Endothelial cell of umbilical vein (primary cell): ENCODE data around the gene ANKRD33B. TPM values are rescaled to one million over a fixed set of nuclear protein-coding genes. Genes with fewer than 3 reads are reported as not detected.

Experiments used
- BruUV-seq: library from RNA; stranded (reverse); fragments of 400-500 nt; replicated peaks from 2 replicates; lab custom pipeline; 2021; lab: Mats Ljungman, UMichigan
- CTCF ChIA-PET: fragments of 300-600, 350-600 bp; sonication (Branson Sonifier 250); formaldehyde crosslinking; loops from one replicate; lab custom pipeline; 2021; ENCODE audit warnings: antibody characterized with exemption, inconsistent platforms; lab: Charles Lee
- POLR2A ChIA-PET: fragments of 300-600, 350-600 bp; sonication (Branson Sonifier 250); formaldehyde crosslinking; loops from one replicate; lab custom pipeline; 2021; ENCODE audit warnings: antibody characterized with exemption, inconsistent platforms; lab: Charles Lee
- DNase-seq: peaks from one replicate; pipeline ENCODE4 v3.0.0-alpha.2; 2011; ENCODE audit warnings: low read depth, low spot score
- FAIRE-seq: peaks from 2 replicates; lab custom pipeline; 2011; peaks lifted over from hg19 to GRCh38; lab: Jason Lieb, UNC
- H2AFZ ChIP-seq: 2 replicates; pipeline ENCODE4 v1.6.0; 2012; ENCODE audit warnings: low read depth, low read length, control low read depth, inconsistent platforms
- H3K27ac ChIP-seq: 2 replicates; pipeline ENCODE4 v1.5.1; 2011; ENCODE audit warnings: low read depth, mild to moderate bottlenecking, control low read depth, low read length, moderate library complexity; ENCODE audit not compliant: insufficient read depth
- H3K27me3 ChIP-seq, 2 experiments: 2 replicates each; pipeline versions ENCODE4 v1.6.0 to v1.6.1; 2011; ENCODE audit warnings: low read length in 2 of 2, mixed read lengths in 1 of 2; ENCODE audit not compliant: control insufficient read depth in 2 of 2, insufficient read depth in 2 of 2
- H3K36me3 ChIP-seq, 2 experiments: 2 replicates in 1 of 2; 3 replicates in 1 of 2; pipeline ENCODE4 v1.5.1; 2011; ENCODE audit warnings: low read length in 2 of 2, mild to moderate bottlenecking in 1 of 2, moderate library complexity in 1 of 2; ENCODE audit not compliant: control insufficient read depth in 2 of 2, insufficient read depth in 2 of 2; ENCODE audit errors: extremely low read depth in 1 of 2
- H3K4me1 ChIP-seq: 3 replicates; pipeline ENCODE4 v1.5.1; 2011; ENCODE audit warnings: mild to moderate bottlenecking, low read length; ENCODE audit not compliant: control insufficient read depth, insufficient read depth; ENCODE audit errors: extremely low read depth
- H3K4me2 ChIP-seq: 2 replicates; pipeline ENCODE4 v1.6.1; 2011; ENCODE audit warnings: low read length, control low read depth, mixed read lengths; ENCODE audit not compliant: insufficient read depth
- H3K4me3 ChIP-seq, 3 experiments: fragments of 200-600 bp in 1 of 3; sonication (generic), shearing (Covaris generic) in 1 of 3; replicated peaks in 1 of 3; 2 replicates each; pipeline ENCODE4 v1.5.1; 2011 to 2016; ENCODE audit warnings: control low read depth in 3 of 3, low read length in 3 of 3, mild to moderate bottlenecking in 2 of 3, inconsistent platforms in 1 of 3, low read depth in 1 of 3, moderate library complexity in 1 of 3; ENCODE audit not compliant: insufficient read depth in 1 of 3
- H3K79me2 ChIP-seq: 2 replicates; pipeline ENCODE4 v1.6.0; 2012; ENCODE audit warnings: low read length, inconsistent platforms; ENCODE audit not compliant: control insufficient read depth, insufficient read depth
- H3K9ac ChIP-seq: replicated peaks from 2 replicates; pipeline ENCODE3; 2011; ENCODE audit warnings: low read length, control low read depth; ENCODE audit not compliant: insufficient read depth; ENCODE audit errors: extremely low read depth
- H3K9me1 ChIP-seq: replicated peaks from 3 replicates; pipeline ENCODE4 v1.6.0; 2011; ENCODE audit warnings: mild to moderate bottlenecking, low read length; ENCODE audit not compliant: control insufficient read depth, insufficient read depth; ENCODE audit errors: extremely low read depth
- H3K9me3 ChIP-seq: replicated peaks from 2 replicates; pipeline ENCODE4 v1.5.1; 2012; ENCODE audit warnings: low read length, inconsistent platforms; ENCODE audit not compliant: control insufficient read depth, insufficient read depth
- H4K20me1 ChIP-seq: replicated peaks from 2 replicates; pipeline ENCODE3; 2011; ENCODE audit warnings: mild to moderate bottlenecking, low read length; ENCODE audit not compliant: control insufficient read depth, insufficient read depth; ENCODE audit errors: extremely low read depth
- EZH2 ChIP-seq: IDR thresholded peaks from 2 replicates; pipeline ENCODE4 v1.6.1; 2012; ENCODE audit warnings: borderline replicate concordance, low read depth, mild to moderate bottlenecking, moderate library complexity, low read length, inconsistent platforms; ENCODE audit not compliant: severe bottlenecking
- FOS ChIP-seq: IDR thresholded peaks from 2 replicates; pipeline ENCODE4 v1.6.1; 2011; ENCODE audit warnings: mild to moderate bottlenecking, low read length, moderate library complexity, borderline replicate concordance; ENCODE audit not compliant: insufficient read depth
- GATA2 ChIP-seq: IDR thresholded peaks from 2 replicates; pipeline ENCODE4 v1.7.0; 2011; ENCODE audit warnings: low read depth, mild to moderate bottlenecking, moderate library complexity, mixed read lengths, low read length; ENCODE audit not compliant: insufficient read length, insufficient read depth
- JUN ChIP-seq: IDR thresholded peaks from 2 replicates; pipeline ENCODE4 v1.6.1; 2011; ENCODE audit warnings: borderline replicate concordance, low read depth; ENCODE audit not compliant: insufficient read length, insufficient read depth
- MYC ChIP-seq: IDR thresholded peaks from one replicate; pipeline ENCODE4 v1.6.1; 2011; ENCODE audit warnings: mild to moderate bottlenecking, low read depth, low read length
- POLR2A ChIP-seq: IDR thresholded peaks from 2 replicates; pipeline ENCODE4 v1.6.1; 2012; ENCODE audit warnings: low read depth, mild to moderate bottlenecking, control low read depth, low read length
- POLR2AphosphoS5 ChIP-seq: IDR thresholded peaks from 2 replicates; pipeline ENCODE4 v1.6.1; 2012; ENCODE audit warnings: low read depth, mild to moderate bottlenecking, control low read depth, low read length, moderate library complexity; ENCODE audit not compliant: insufficient read depth
- dilution Hi-C: fragments of 300-500 bp; cut with MboI; formaldehyde crosslinking; loops from one replicate; pipeline ENCODE4 v1.15.0; 2019; ENCODE audit warnings: low sequenced_read_pairs; ENCODE audit not compliant: extremely low pct_ligation_motif_present
- intact Hi-C: fragments of 100-400 bp; cut with micrococcal nuclease; formaldehyde crosslinking; loops from one replicate; pipeline ENCODE4 v1.10.0; 2022
- polyA plus RNA-seq, 4 experiments: library from polyadenylated mRNA; depleted of rRNA in 3 of 4; stranded (reverse) in 3 of 4; unstranded in 1 of 4; fragments of >200 nt; gene quantifications; 2 replicates each; pipeline versions ENCODE4 v1.2.1 to v1.2.3, GENCODE V29; 2011 to 2012; ENCODE audit warnings: missing spikeins in 1 of 4
- total RNA-seq: library from RNA; stranded (reverse); gene quantifications from 2 replicates; pipeline ENCODE4 v1.2.3, GENCODE V29; 2021
- TF ChIP-seq, protein P1 (sequence below), 2 donors: IDR thresholded peaks; 1 replicate in 1 of 2; 2 replicates in 1 of 2; pipeline ENCODE4 v1.5.1; 2011; ENCODE audit warnings: low read length in 2 of 2, mild to moderate bottlenecking in 2 of 2, moderate library complexity in 2 of 2, control low read depth in 1 of 2, inconsistent platforms in 1 of 2, low read depth in 1 of 2; ENCODE audit not compliant: insufficient read depth in 1 of 2; ENCODE audit errors: extremely low read depth in 1 of 2
- TF ChIP-seq, protein P2 (sequence below): IDR thresholded peaks from 2 replicates; pipeline ENCODE4 v1.6.1; 2011; ENCODE audit not compliant: insufficient read depth, insufficient read length

The ANKRD33B gene
- total and polyA plus RNA-seq, 2 donors (not counting 3 experiments of a cell fraction or from before 2014, with no cell fraction given) = 2.4 to 5.4 TPM

DNA sequence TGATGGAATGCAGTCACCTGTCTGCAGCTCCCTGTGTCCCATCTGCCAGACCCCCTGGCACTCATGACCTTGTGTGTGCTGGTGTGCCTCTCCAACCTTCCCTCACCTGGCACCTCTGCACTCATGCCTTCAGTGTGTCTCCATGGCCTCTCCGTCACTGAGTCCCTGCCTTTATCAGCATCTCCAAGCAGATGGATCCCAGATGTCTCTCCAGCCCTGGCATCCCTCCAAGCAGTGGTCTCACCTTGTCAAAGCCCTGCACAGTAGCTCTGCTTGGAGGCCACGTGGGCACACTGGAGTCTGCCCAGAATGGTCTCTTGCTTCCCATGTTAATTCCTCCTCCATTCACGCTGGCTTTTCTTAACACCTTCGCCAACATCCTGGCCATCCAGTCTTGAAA, 112.4 kb downstream of the ANKRD33B start:
- H3K36me3 ChIP-seq = peaks cover 9 to 28% of the 10 kb centered on the region in 2 experiments
- no peak overlapping the region for H3K27ac ChIP-seq
- CTCF ChIA-PET = interaction anchor here (1.3 to 2.2 kb wide), 2 partner anchors 223 to 225 kb away, joined by 3 to 12 read pairs; no protein-coding TSS in a partner anchor
- no peaks in the 10 kb centered on the region for H3K79me2 ChIP-seq
- no peaks in the 10 kb centered on the region for H3K4me1 ChIP-seq
- H4K20me1 ChIP-seq = no peaks in the 10 kb centered on the region
- TF ChIP-seq MYC (no peak), POLR2AphosphoS5 (no peak), EZH2 (no peak), POLR2A (no peak), GATA2 (no peak), FOS (no peak), JUN (no peak)
- TF ChIP-seq, protein P1, sequence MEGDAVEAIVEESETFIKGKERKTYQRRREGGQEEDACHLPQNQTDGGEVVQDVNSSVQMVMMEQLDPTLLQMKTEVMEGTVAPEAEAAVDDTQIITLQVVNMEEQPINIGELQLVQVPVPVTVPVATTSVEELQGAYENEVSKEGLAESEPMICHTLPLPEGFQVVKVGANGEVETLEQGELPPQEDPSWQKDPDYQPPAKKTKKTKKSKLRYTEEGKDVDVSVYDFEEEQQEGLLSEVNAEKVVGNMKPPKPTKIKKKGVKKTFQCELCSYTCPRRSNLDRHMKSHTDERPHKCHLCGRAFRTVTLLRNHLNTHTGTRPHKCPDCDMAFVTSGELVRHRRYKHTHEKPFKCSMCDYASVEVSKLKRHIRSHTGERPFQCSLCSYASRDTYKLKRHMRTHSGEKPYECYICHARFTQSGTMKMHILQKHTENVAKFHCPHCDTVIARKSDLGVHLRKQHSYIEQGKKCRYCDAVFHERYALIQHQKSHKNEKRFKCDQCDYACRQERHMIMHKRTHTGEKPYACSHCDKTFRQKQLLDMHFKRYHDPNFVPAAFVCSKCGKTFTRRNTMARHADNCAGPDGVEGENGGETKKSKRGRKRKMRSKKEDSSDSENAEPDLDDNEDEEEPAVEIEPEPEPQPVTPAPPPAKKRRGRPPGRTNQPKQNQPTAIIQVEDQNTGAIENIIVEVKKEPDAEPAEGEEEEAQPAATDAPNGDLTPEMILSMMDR (IDR thresholded peaks at IDR 0.05; ENCODE audit: extremely low read depth in 1 of 2, insufficient read depth in 1 of 2, low read depth in 1 of 2, low read length in 2 of 2) = no peak
- TF ChIP-seq, protein P2, sequence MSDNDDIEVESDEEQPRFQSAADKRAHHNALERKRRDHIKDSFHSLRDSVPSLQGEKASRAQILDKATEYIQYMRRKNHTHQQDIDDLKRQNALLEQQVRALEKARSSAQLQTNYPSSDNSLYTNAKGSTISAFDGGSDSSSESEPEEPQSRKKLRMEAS = no peak
- BruUV-seq = no TSS peak
- POLR2A ChIA-PET = no interaction called here
- H3K4me2 ChIP-seq = no peak overlapping the region
- H2AFZ ChIP-seq = no peak overlapping the region
- H3K4me3 ChIP-seq = no peak overlapping the region
- no peaks in the 10 kb centered on the region for H3K9me1 ChIP-seq
- intact Hi-C loops = no loop called here
- no peaks in the 10 kb centered on the region for H3K9me3 ChIP-seq
- peaks cover 3 to 4% of the 10 kb centered on the region in 2 experiments for H3K27me3 ChIP-seq
- FAIRE-seq (no peak), DNase-seq (no peak)
- dilution Hi-C loops = no loop called here
- H3K9ac ChIP-seq = no peak overlapping the region
